AG09309 (cell line): ENCODE measurements around the gene ADIRF.
"Not testable (repeated sequence)": the region's sequence is repeated elsewhere in the genome, so short reads cannot be mapped to it uniquely, and the experiment has no call there.

Experiments
- DNase-seq: peaks from one replicate; pipeline ENCODE4 v3.0.0-alpha.2; 2010; ENCODE audit warnings: low read depth
- H3K4me3 ChIP-seq: 2 replicates; pipeline ENCODE4 v1.5.1; 2011; ENCODE audit warnings: mild to moderate bottlenecking, low read depth, low read length, moderate library complexity; ENCODE audit not compliant: control insufficient read depth
- TF ChIP-seq, protein P1 (sequence below): IDR thresholded peaks from 2 replicates; pipeline ENCODE4 v1.5.1; 2011; ENCODE audit warnings: mild to moderate bottlenecking, low read depth, low read length, inconsistent platforms; ENCODE audit not compliant: insufficient read depth, control insufficient read depth; ENCODE audit errors: missing control alignments

ADIRF gene

DNA sequence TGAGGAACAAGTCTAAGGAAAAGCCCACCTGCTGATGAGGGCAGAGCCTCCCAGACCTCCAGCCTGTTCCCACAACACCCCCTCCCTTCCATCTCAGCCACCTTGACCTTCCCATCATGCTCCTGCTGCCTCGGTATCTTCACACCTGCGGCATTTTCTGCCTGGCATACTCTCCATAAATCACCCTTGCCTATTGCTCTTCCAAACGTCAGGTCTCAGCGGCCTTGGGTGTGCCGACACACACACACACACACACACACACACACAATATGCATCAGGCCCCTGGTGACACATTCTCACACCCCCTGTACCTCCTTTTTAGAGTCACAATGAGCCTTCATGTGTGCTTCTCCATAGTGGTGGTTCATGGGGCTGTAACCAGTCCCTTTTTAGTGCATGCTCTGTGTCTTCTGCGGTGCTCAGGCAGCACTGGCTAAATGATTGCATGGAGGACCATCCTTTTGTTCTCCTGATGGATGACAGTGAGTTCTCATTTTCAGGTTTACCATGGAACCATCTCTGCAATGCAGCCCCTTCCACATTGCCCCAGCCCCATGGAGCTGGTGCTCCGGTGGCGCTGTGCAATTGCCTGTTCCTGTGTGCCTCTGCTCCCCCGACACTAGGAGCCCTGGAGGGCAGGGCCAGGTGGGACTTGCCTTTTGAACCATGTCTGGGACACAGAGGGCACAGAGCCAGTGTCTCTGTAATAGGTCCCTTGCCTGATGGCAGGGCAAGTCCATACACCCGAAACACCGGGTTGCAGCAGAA, 4.5 kb downstream of the ADIRF start:
- TF ChIP-seq, protein P1, sequence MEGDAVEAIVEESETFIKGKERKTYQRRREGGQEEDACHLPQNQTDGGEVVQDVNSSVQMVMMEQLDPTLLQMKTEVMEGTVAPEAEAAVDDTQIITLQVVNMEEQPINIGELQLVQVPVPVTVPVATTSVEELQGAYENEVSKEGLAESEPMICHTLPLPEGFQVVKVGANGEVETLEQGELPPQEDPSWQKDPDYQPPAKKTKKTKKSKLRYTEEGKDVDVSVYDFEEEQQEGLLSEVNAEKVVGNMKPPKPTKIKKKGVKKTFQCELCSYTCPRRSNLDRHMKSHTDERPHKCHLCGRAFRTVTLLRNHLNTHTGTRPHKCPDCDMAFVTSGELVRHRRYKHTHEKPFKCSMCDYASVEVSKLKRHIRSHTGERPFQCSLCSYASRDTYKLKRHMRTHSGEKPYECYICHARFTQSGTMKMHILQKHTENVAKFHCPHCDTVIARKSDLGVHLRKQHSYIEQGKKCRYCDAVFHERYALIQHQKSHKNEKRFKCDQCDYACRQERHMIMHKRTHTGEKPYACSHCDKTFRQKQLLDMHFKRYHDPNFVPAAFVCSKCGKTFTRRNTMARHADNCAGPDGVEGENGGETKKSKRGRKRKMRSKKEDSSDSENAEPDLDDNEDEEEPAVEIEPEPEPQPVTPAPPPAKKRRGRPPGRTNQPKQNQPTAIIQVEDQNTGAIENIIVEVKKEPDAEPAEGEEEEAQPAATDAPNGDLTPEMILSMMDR = no peak
- DNase-seq = no peak
- H3K4me3 ChIP-seq = no peak overlapping the region

DNA sequence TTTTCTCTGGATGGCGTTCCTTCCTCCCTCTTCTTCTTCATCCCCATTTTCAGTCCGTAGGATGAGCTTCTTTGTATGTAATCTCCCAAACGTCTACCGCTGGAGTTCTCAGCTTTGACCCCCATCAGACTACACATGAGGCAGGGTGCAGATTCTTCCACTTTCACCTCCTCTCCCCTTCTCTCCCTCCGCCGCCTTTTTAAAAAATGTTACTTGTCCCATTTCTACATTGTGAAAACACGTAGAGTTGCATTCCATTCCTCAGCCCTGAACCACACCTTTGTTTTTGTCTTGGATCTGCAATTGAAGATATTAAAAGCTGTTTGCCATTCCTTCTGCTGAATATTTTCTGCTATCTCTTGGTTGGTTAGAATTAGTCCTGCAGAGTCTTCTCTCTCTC, 6.2 kb downstream of the ADIRF start:
- DNase-seq = no peak
- TF ChIP-seq, protein P1 = no peak
- no peak overlapping the region for H3K4me3 ChIP-seq

DNA sequence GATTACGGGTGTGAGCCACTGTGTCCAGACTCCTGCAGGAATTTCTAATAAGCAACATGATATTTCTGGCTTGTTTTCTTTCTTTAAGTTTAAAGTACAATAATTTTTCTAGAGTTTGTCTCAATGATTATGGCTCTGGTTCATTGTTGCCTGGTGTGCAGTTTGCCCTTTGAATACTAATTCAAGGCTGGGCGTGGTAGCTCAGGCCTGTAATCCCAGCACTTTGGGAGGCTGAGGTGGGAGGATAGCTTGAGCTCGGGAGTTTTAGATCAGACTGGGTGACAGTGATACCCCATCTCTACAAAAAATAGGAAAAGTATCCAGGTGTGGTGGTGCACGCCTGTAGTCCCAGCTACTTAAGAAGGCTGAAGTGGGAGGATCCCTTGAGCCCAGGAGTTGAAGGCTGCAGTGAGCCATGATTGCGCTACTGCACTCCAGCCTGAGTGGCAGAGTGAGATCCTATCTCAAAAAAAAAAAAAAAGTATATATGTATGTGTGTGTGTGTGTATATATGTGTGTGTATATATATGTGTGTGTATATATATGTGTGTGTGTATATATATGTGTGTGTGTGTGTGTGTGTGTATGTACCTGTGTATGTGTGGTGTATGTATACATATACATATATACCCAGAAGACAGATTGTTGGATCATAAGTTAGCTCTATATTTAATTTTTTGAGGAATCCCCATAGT, 8.2 kb downstream of the ADIRF start:
- TF ChIP-seq, protein P1 = no peak
- no peak overlapping the region for H3K4me3 ChIP-seq
- DNase-seq = no peak

DNA sequence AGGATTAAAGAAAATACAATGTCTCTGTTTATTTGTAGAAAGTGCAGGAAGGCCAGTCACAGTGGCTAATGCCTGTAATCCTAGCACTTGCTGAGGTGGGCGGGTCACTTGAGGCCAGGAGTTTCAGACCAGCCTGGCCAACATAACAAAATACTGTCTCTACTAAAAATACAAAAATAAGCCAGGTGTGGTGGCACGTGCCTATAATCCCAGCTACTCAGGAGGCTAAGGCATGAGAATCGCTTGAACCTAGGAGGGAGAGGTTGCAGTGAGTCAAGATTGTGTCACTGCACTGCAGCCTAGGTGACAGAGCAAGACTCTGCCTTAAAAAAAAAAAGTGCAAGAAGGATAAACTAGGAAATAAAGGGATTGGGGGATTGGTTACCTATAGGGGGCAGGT, 10.2 kb downstream of the ADIRF start:
- DNase-seq, H3K4me3 ChIP-seq: not testable (repeated sequence)

DNA sequence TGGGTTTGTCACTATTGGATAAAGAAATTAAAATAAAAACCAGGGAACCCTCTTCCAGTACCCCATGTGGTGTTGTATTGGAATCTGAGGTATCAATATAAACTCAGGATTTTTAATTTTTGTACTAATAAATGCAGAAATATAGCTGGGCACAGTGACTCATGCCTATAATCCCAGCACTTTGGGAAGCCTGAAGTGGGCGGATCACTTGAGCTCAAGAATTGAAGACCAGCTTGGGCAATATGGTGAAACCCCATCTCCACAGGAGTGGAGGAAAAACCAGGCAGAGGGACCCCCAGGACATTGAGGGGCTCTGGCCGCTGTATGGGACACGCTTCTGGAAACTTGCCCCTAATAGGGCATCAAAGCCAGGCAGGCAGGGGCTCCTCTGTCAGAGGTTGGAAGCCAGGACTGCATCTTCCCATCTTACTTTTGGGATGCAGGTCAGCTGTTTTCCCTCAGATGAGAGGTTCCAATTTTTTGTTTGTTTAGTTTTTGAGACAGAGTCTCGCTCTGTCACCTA, 11.1 kb downstream of the ADIRF start:
- H3K4me3 ChIP-seq = no peak overlapping the region
- DNase-seq = no peak
- TF ChIP-seq, protein P1 = no peak

DNA sequence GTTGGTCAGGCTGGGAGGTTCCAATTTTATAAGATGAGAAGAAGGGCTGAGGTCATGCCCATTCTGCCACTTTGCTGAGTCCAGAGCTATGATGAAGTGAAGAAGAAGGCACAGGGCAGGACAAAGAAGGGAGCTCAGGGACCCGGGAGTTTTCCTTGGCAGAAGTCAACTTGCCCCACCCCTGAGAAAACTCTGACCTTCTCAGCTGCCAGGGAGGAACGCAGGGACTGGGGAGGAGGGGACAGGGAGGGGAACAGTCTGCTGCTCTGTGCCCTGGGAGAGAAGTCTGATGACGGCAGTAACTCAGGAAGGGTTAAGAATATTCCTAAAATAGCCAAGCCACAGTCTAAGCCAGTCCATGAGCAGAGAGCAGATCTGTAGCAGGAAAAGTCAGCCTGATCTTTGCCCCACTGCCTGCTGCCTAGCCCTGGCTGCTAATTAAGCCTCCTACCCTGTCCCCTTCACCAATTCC, 11.7 kb downstream of the ADIRF start:
- DNase-seq = no peak
- TF ChIP-seq, protein P1 = no peak
- no peak overlapping the region for H3K4me3 ChIP-seq

DNA sequence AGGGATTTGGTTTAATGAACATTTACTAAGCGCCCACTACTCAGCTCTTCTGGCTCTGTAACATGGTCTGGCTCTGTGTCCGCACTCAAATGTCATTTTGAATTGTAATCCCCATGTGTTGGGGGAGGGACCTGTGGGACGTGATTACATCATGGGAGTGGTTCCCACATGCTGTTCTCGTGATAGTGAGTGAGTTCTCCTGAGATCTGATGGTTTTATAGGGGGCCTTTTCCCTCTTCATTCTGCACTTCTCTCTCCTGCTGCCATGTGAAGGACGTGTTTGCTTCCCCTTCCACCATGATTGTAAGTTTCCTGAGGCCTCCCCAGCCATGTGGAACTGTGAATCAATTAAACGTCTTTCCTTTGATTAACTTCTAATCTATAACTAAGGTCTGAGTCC, 12.7 kb downstream of the ADIRF start:
- not testable (repeated sequence) for DNase-seq, H3K4me3 ChIP-seq
